PC-9 (cell line): ENCODE data around the gene PXMP2.

ENCODE experiments used
- CTCF ChIP-seq: fragments of 200-600 bp; sonication (generic); conservative IDR thresholded peaks from 2 replicates; pipeline ENCODE4 v1.6.1; 2017; ENCODE audit warnings: mixed run types, antibody characterized with exemption, mild to moderate bottlenecking, moderate library complexity
- EZH2 ChIP-seq: fragments of 200-600 bp; sonication (generic); IDR thresholded peaks from 2 replicates; pipeline ENCODE4 v1.8.0; 2017; ENCODE audit warnings: antibody characterized with exemption, low read depth

- TF ChIP-seq CTCF (no peak), EZH2 (no peak)
These were observed 22.6 kb downstream of the PXMP2 start for GRCh38 chr12:132710043-132710404.
